HAP-1 (cell line): ENCODE measurements around the gene ERCC3.

Experiments
- DNase-seq, 2 experiments: peaks; one replicate each; pipeline ENCODE4 v3.0.0-alpha.2; 2016 to 2020; ENCODE audit warnings: low spot score in 2 of 2
- H3K27me3 ChIP-seq: fragments of 250-450 bp; sonication (Bioruptor Pico); 2 replicates; pipeline ENCODE4 v1.5.1; 2020; ENCODE audit warnings: low read depth, mild to moderate bottlenecking, moderate library complexity
- H3K36me3 ChIP-seq: fragments of 250-450 bp; sonication (Bioruptor Pico); replicated peaks from 2 replicates; pipeline ENCODE4 v1.5.1; 2020; ENCODE audit warnings: mild to moderate bottlenecking
- H3K4me1 ChIP-seq: fragments of 250-450 bp; sonication (Bioruptor Pico); 2 replicates; pipeline ENCODE4 v1.5.1; 2020; ENCODE audit warnings: mild to moderate bottlenecking
- H3K4me3 ChIP-seq: fragments of 250-450 bp; sonication (Bioruptor Pico); 2 replicates; pipeline ENCODE4 v1.5.1; 2020; ENCODE audit warnings: mild to moderate bottlenecking, moderate library complexity
- H3K9me3 ChIP-seq: fragments of 250-450 bp; sonication (Bioruptor Pico); 2 replicates; pipeline ENCODE4 v1.5.1; 2020; ENCODE audit warnings: mild to moderate bottlenecking, moderate library complexity
- in situ Hi-C: fragments of 300-500 bp; cut with MboI; formaldehyde crosslinking; loops from 3 replicates; pipeline ENCODE4 v1.14.3; 2020; ENCODE audit warnings: low sequenced_read_pairs, inconsistent platforms, mixed read lengths

ERCC3 gene

DNA sequence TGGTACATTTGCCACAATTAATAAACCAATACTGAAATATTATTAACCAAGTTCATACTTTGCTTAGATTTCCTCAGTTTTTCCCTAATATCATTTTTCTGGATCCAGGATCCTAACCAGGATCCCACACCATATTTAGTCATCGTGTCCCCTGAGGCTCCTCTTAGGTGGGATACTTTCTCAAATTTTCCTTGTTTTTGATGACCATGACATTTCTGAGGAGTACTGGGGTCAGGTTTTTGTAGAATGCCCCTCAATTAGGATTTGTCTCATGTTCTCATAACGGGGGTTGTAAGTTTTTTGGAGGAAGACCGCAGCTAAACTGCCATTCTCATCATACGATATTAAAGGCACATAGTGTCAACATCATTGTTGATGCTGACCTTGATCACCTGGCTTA lies 15.5 kb upstream of the ERCC3 start:
- Histone ChIP-seq H3K27me3 (no peaks in the 10 kb centered on the region), H3K4me1 (no peaks in the 10 kb centered on the region), H3K9me3 (no peaks in the 10 kb centered on the region), H3K4me3 (no peak overlapping the region), H3K36me3 (peaks cover 41% of the 10 kb centered on the region)
- in situ Hi-C loops, result no loop called here
- no peak for DNase-seq

GRCh38 chr2:127308586-127309138 lies 14.7 kb upstream of the ERCC3 start:
- Histone ChIP-seq H3K27me3 (no peaks in the 10 kb centered on the region), H3K4me1 (no peaks in the 10 kb centered on the region), H3K9me3 (no peaks in the 10 kb centered on the region), H3K36me3 (peaks cover 33% of the 10 kb centered on the region), H3K4me3 (no peak overlapping the region)
- in situ Hi-C loops, result no loop called here
- no peak for DNase-seq

GRCh38 chr2:127305990-127306585 lies 12.1 kb upstream of the ERCC3 start:
- Histone ChIP-seq H3K4me1 (no peaks in the 10 kb centered on the region), H3K27me3 (no peaks in the 10 kb centered on the region), H3K9me3 (no peaks in the 10 kb centered on the region), H3K36me3 (peaks cover 18% of the 10 kb centered on the region), H3K4me3 (no peak overlapping the region)
- no peak for DNase-seq
- in situ Hi-C loops, result no loop called here

- DNase-seq, result no peak
- in situ Hi-C loops, result no loop called here
- Histone ChIP-seq H3K9me3 (no peaks in the 10 kb centered on the region), H3K4me3 (no peak overlapping the region), H3K4me1 (no peaks in the 10 kb centered on the region), H3K36me3 (peaks cover 11% of the 10 kb centered on the region; the same call in 1 of the 2 replicates), H3K27me3 (no peaks in the 10 kb centered on the region)
Measured at GRCh38 chr2:127302168-127302567, 8.2 kb upstream of the ERCC3 start.

- Histone ChIP-seq H3K36me3 (peaks cover 54% of the 10 kb centered on the region), H3K9me3 (no peaks in the 10 kb centered on the region), H3K4me3 (peak overlapping the region; percentile 81), H3K27me3 (no peaks in the 10 kb centered on the region), H3K4me1 (peaks cover 5% of the 10 kb centered on the region)
- in situ Hi-C loops, result no loop called here
- peak in 1 of 2 experiments; percentile 13 for DNase-seq
Measured at GRCh38 chr2:127293386-127293747, 577 bp downstream of the ERCC3 start.

- peaks cover 5% of the 10 kb centered on the region for H3K4me1 ChIP-seq
- H3K9me3 ChIP-seq, result no peaks in the 10 kb centered on the region
- in situ Hi-C loops, result no loop called here
- DNase-seq, result no peak
- peaks cover 99% of the 10 kb centered on the region for H3K36me3 ChIP-seq
- no peaks in the 10 kb centered on the region for H3K27me3 ChIP-seq
- H3K4me3 ChIP-seq, result no peak overlapping the region
Measured at GRCh38 chr2:127288274-127288673, 5.7 kb downstream of the ERCC3 start.

- H3K4me1 ChIP-seq, result no peaks in the 10 kb centered on the region
- in situ Hi-C loops, result no loop called here
- peaks cover 87% of the 10 kb centered on the region for H3K36me3 ChIP-seq
- no peaks in the 10 kb centered on the region for H3K27me3 ChIP-seq
- H3K9me3 ChIP-seq, result no peaks in the 10 kb centered on the region
- no peak overlapping the region for H3K4me3 ChIP-seq
- DNase-seq, result no peak
Measured at GRCh38 chr2:127283275-127283674, 10.7 kb downstream of the ERCC3 start.

DNA sequence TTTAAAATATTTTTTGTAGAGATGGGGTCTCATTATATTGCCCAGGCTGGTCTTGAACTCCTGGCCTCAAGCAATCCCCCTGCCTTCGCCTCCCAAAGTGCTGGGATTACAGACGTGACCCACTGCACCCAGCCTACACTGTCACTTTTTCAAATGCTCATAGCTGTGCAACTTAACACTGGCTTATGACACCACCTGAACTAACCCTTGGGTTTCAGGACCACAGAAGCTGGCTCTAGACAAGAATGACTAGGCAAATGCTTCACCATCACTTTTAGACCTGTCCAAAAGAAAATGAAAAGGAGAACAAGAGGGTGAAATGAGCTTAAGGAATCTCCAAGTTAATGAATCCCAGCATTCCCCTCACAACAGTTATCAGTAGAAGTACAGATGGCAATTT lies 13.3 kb downstream of the ERCC3 start:
- no peaks in the 10 kb centered on the region for H3K9me3 ChIP-seq
- H3K4me3 ChIP-seq, result no peak overlapping the region
- in situ Hi-C loops, result no loop called here
- H3K27me3 ChIP-seq, result no peaks in the 10 kb centered on the region
- peaks cover 81% of the 10 kb centered on the region for H3K36me3 ChIP-seq
- no peak for DNase-seq
- H3K4me1 ChIP-seq, result no peaks in the 10 kb centered on the region

DNA sequence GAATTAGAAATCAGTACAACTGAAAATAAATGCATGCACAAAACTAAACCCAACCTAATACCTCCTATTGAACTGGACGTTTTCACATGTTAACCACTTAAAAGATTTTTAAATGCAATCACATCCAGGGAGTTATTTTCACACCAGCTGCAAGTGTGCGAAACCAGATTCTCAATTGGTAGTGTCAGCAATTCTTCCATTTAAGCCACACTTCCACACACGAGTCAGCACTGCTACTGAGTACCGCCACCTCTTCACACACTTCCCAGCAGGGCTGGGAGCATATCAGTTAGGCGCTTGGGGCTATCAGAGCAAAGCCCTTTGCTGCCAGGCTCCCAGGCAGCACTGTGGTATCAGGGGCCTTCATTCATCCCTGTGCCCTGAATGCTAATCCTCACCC lies 14.2 kb downstream of the ERCC3 start:
- DNase-seq, result no peak
- no peaks in the 10 kb centered on the region for H3K27me3 ChIP-seq
- H3K9me3 ChIP-seq, result no peaks in the 10 kb centered on the region
- H3K4me3 ChIP-seq, result no peak overlapping the region
- in situ Hi-C loops, result no loop called here
- H3K4me1 ChIP-seq, result no peaks in the 10 kb centered on the region
- peaks cover 79% of the 10 kb centered on the region for H3K36me3 ChIP-seq

DNA sequence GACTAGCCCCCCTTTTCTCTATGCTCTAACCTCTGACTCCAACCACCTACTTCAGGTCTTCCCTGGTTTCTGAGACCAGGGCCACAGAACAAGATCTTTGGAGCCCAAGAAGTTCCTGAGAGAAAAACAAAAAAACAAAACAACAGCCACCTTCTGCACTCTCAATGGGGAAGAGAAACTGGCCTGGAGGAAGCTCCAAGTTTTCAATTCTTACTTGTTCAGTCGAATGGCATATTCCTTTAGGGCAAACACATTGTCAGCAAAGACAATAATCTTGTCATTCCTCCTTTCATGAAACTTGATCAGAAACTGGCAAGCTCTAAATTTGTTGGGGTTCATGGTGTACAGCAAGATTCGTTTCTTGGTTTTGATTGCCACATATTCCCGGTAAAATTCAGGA lies 15.0 kb downstream of the ERCC3 start:
- Histone ChIP-seq H3K4me3 (no peak overlapping the region), H3K27me3 (no peaks in the 10 kb centered on the region), H3K36me3 (peaks cover 74% of the 10 kb centered on the region), H3K9me3 (no peaks in the 10 kb centered on the region), H3K4me1 (no peaks in the 10 kb centered on the region)
- no peak for DNase-seq
- in situ Hi-C loops, result no loop called here

DNA sequence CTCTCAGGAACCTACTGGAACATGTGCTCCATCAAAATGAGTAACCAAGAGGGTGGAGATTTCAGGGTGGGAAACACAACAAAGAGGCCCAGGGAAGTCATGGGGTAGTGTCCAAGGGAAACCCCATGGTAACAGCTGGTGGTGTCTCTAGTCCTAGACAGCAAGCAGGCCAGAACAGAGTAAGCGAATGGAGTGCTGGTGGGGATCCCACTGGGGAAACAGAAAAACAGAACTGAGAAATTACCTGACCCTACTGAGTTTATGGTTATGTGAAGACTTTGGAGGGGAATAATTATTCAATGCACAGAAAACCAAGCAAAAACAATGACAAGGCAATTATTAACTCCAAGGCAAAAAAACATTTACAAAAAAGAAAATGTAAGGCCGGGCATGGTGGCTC lies 16.9 kb downstream of the ERCC3 start:
- H3K36me3 ChIP-seq, result peaks cover 72% of the 10 kb centered on the region
- H3K4me3 ChIP-seq, result no peak overlapping the region
- H3K9me3 ChIP-seq, result no peaks in the 10 kb centered on the region
- no peaks in the 10 kb centered on the region for H3K27me3 ChIP-seq
- no peak for DNase-seq
- in situ Hi-C loops, result no loop called here
- H3K4me1 ChIP-seq, result no peaks in the 10 kb centered on the region

DNA sequence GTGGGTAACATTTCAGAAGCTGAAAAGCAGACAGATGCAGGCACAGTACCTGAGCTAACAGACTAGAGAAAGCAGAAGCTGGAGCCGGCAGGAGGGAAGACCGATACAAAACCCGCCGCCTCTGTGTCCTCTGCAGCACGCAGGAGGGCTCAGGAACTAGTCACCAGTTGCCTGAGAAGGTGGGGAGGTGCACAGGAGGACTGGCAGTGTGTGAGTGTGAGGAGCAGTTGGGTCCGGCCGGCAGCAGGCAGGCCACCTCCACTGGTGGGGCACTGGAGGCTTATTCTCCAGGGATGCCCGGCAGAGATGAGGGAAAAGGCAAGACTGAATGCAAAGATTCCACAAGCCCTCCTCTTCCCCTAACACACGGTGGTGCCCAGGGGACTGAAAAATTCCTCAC lies 18.2 kb downstream of the ERCC3 start:
- DNase-seq, result no peak
- Histone ChIP-seq H3K4me1 (no peaks in the 10 kb centered on the region), H3K27me3 (no peaks in the 10 kb centered on the region), H3K9me3 (no peaks in the 10 kb centered on the region), H3K36me3 (peaks cover 77% of the 10 kb centered on the region), H3K4me3 (no peak overlapping the region)
- in situ Hi-C loops, result no loop called here

GRCh38 chr2:127275356-127275755 lies 18.6 kb downstream of the ERCC3 start:
- no peak for DNase-seq
- H3K36me3 ChIP-seq, result peaks cover 80% of the 10 kb centered on the region
- no peaks in the 10 kb centered on the region for H3K27me3 ChIP-seq
- no peaks in the 10 kb centered on the region for H3K9me3 ChIP-seq
- no peaks in the 10 kb centered on the region for H3K4me1 ChIP-seq
- in situ Hi-C loops, result no loop called here
- no peak overlapping the region for H3K4me3 ChIP-seq

GRCh38 chr2:127270663-127271062 lies 23.3 kb downstream of the ERCC3 start:
- DNase-seq, result no peak
- Histone ChIP-seq H3K27me3 (no peaks in the 10 kb centered on the region), H3K4me3 (no peak overlapping the region), H3K36me3 (peaks cover 64% of the 10 kb centered on the region), H3K9me3 (no peaks in the 10 kb centered on the region), H3K4me1 (no peaks in the 10 kb centered on the region)
- in situ Hi-C loops, result no loop called here

GRCh38 chr2:127261804-127262406 lies 32.0 kb downstream of the ERCC3 start:
- no peaks in the 10 kb centered on the region for H3K9me3 ChIP-seq
- in situ Hi-C loops, result no loop called here
- H3K36me3 ChIP-seq, result peaks cover 42% of the 10 kb centered on the region
- no peak for DNase-seq
- H3K4me3 ChIP-seq, result no peak overlapping the region
- no peaks in the 10 kb centered on the region for H3K4me1 ChIP-seq
- no peaks in the 10 kb centered on the region for H3K27me3 ChIP-seq
